ENCODE data around the gene KLHL18. TPM values are rescaled to one million over a fixed set of nuclear protein-coding genes. Genes with fewer than 3 reads are reported as not detected.
"Not testable (repeated sequence)": the region's sequence is repeated elsewhere in the genome, so short reads cannot be mapped to it uniquely, and the experiment has no call there.

Gene KLHL18
- 47.0 and 49.3 TPM in 2 replicates for total RNA-seq

- H3K27me3 Mint-ChIP-seq, result peaks cover 3% of the 10 kb centered on the region
- peak within 1 kb of the TSS; percentile 100 for H3K27ac Mint-ChIP-seq
- peak within 1 kb of the TSS; percentile 100 for H3K4me3 Mint-ChIP-seq
- intact Hi-C loops (cut with micrococcal nuclease), result loop anchor here (1.0 to 5.0 kb wide), 6 partner anchors 98 to 806 kb away; partner anchors contain the start of genes NBEAL2, SCAP, SETD2 and SMARCC1
- H3K36me3 Mint-ChIP-seq (ENCODE audit: low read depth), result peaks cover 13% of the 10 kb centered on the region
- peak; percentile 98 for DNase-seq
- H3K9me3 Mint-ChIP-seq, result no peaks in the 10 kb centered on the region
- H3K4me1 Mint-ChIP-seq, result peaks cover 29% of the 10 kb centered on the region
These were observed at the start of gene KLHL18, which contains the start of gene KIF9 for GRCh38 chr3:47282424-47283192. Gene KLHL18 (plus strand): TSS chr3:47282944. CDS start chr3:47282966, 22 bp downstream. Gene KIF9 (minus strand): TSS chr3:47282799. CDS start chr3:47277374, 5,425 bp downstream.

GRCh38 chr3:47238017-47238416 is 44.7 kb upstream of the KLHL18 start:
- Mint-ChIP-seq H3K27ac (no peak overlapping the region), H3K27me3 (no peaks in the 10 kb centered on the region), H3K36me3 (ENCODE audit: low read depth) (no peaks in the 10 kb centered on the region), H3K4me1 (no peaks in the 10 kb centered on the region), H3K9me3 (no peaks in the 10 kb centered on the region), H3K4me3 (no peak overlapping the region)
- no peak for DNase-seq
- intact Hi-C loops (cut with micrococcal nuclease), result no loop called here

- intact Hi-C loops (cut with micrococcal nuclease), result no loop called here
- Mint-ChIP-seq H3K36me3 (ENCODE audit: low read depth) (no peaks in the 10 kb centered on the region), H3K4me3 (no peak overlapping the region), H3K27me3 (no peaks in the 10 kb centered on the region), H3K9me3 (no peaks in the 10 kb centered on the region), H3K27ac (no peak overlapping the region), H3K4me1 (no peaks in the 10 kb centered on the region)
- DNase-seq, result no peak
These were observed 42.8 kb upstream of the KLHL18 start for GRCh38 chr3:47239929-47240328.

- no peak for DNase-seq
- intact Hi-C loops (cut with micrococcal nuclease), result no loop called here
- Mint-ChIP-seq H3K9me3 (no peaks in the 10 kb centered on the region), H3K27ac (no peak overlapping the region), H3K4me3 (no peak overlapping the region), H3K36me3 (ENCODE audit: low read depth) (no peaks in the 10 kb centered on the region), H3K27me3 (no peaks in the 10 kb centered on the region), H3K4me1 (no peaks in the 10 kb centered on the region)
These were observed 39.2 kb upstream of the KLHL18 start for GRCh38 chr3:47243419-47244147.

- Mint-ChIP-seq H3K4me1 (no peaks in the 10 kb centered on the region), H3K27ac (no peak overlapping the region), H3K4me3 (no peak overlapping the region), H3K36me3 (ENCODE audit: low read depth) (no peaks in the 10 kb centered on the region), H3K27me3 (peaks cover 1% of the 10 kb centered on the region), H3K9me3 (no peaks in the 10 kb centered on the region)
- intact Hi-C loops (cut with micrococcal nuclease), result no loop called here
- DNase-seq, result no peak
These were observed 38.1 kb upstream of the KLHL18 start for GRCh38 chr3:47244531-47245100.

- Mint-ChIP-seq H3K4me1 (no peaks in the 10 kb centered on the region), H3K27ac (no peak overlapping the region), H3K4me3 (no peak overlapping the region), H3K36me3 (ENCODE audit: low read depth) (no peaks in the 10 kb centered on the region), H3K27me3 (peaks cover 1% of the 10 kb centered on the region), H3K9me3 (no peaks in the 10 kb centered on the region)
- intact Hi-C loops (cut with micrococcal nuclease), result no loop called here
- no peak for DNase-seq
These were observed 37.5 kb upstream of the KLHL18 start for GRCh38 chr3:47245271-47245670.

GRCh38 chr3:47247131-47248064 is 35.3 kb upstream of the KLHL18 start:
- H3K27ac Mint-ChIP-seq, result no peak overlapping the region
- H3K27me3 Mint-ChIP-seq, result peaks cover 1% of the 10 kb centered on the region
- intact Hi-C loops (cut with micrococcal nuclease), result no loop called here
- no peak for DNase-seq
- H3K9me3 Mint-ChIP-seq, result no peaks in the 10 kb centered on the region
- H3K4me3 Mint-ChIP-seq, result no peak overlapping the region
- no peaks in the 10 kb centered on the region for H3K36me3 Mint-ChIP-seq (ENCODE audit: low read depth)
- no peaks in the 10 kb centered on the region for H3K4me1 Mint-ChIP-seq

GRCh38 chr3:47250309-47251060 is 32.3 kb upstream of the KLHL18 start:
- DNase-seq, result no peak
- Mint-ChIP-seq H3K9me3 (no peaks in the 10 kb centered on the region), H3K4me1 (no peaks in the 10 kb centered on the region), H3K27ac (no peak overlapping the region), H3K36me3 (ENCODE audit: low read depth) (no peaks in the 10 kb centered on the region), H3K27me3 (peaks cover 3% of the 10 kb centered on the region), H3K4me3 (no peak overlapping the region)
- intact Hi-C loops (cut with micrococcal nuclease), result no loop called here

- intact Hi-C loops (cut with micrococcal nuclease); DNase-seq; H3K27ac Mint-ChIP-seq; H3K4me3 Mint-ChIP-seq; H3K36me3 Mint-ChIP-seq (ENCODE audit: low read depth); H3K27me3 Mint-ChIP-seq; H3K9me3 Mint-ChIP-seq; H3K4me1 Mint-ChIP-seq: not testable (repeated sequence)
These were observed 31.7 kb upstream of the KLHL18 start for GRCh38 chr3:47251085-47251484.

GRCh38 chr3:47251689-47252088 is 31.1 kb upstream of the KLHL18 start:
- H3K27ac Mint-ChIP-seq, result no peak overlapping the region
- H3K4me1 Mint-ChIP-seq, result no peaks in the 10 kb centered on the region
- peaks cover 3% of the 10 kb centered on the region for H3K27me3 Mint-ChIP-seq
- no peaks in the 10 kb centered on the region for H3K9me3 Mint-ChIP-seq
- no peaks in the 10 kb centered on the region for H3K36me3 Mint-ChIP-seq (ENCODE audit: low read depth)
- no peak for DNase-seq
- intact Hi-C loops (cut with micrococcal nuclease), result no loop called here
- H3K4me3 Mint-ChIP-seq, result no peak overlapping the region

GRCh38 chr3:47256331-47256730 is 26.4 kb upstream of the KLHL18 start:
- H3K27ac Mint-ChIP-seq; H3K36me3 Mint-ChIP-seq (ENCODE audit: low read depth); H3K4me3 Mint-ChIP-seq; H3K9me3 Mint-ChIP-seq; H3K4me1 Mint-ChIP-seq; DNase-seq; intact Hi-C loops (cut with micrococcal nuclease); H3K27me3 Mint-ChIP-seq: not testable (repeated sequence)

GRCh38 chr3:47259114-47259513 is 23.6 kb upstream of the KLHL18 start:
- no peaks in the 10 kb centered on the region for H3K27me3 Mint-ChIP-seq
- no peaks in the 10 kb centered on the region for H3K4me1 Mint-ChIP-seq
- intact Hi-C loops (cut with micrococcal nuclease), result no loop called here
- no peak for DNase-seq
- no peaks in the 10 kb centered on the region for H3K9me3 Mint-ChIP-seq
- no peaks in the 10 kb centered on the region for H3K36me3 Mint-ChIP-seq (ENCODE audit: low read depth)
- H3K4me3 Mint-ChIP-seq, result no peak overlapping the region
- no peak overlapping the region for H3K27ac Mint-ChIP-seq

- Mint-ChIP-seq H3K27ac (no peak overlapping the region), H3K27me3 (no peaks in the 10 kb centered on the region), H3K4me3 (no peak overlapping the region), H3K9me3 (no peaks in the 10 kb centered on the region), H3K4me1 (no peaks in the 10 kb centered on the region), H3K36me3 (ENCODE audit: low read depth) (no peaks in the 10 kb centered on the region)
- no peak for DNase-seq
- intact Hi-C loops (cut with micrococcal nuclease), result no loop called here
These were observed 22.1 kb upstream of the KLHL18 start for GRCh38 chr3:47260605-47261004.

Data from activated CD4-positive, alpha-beta T cell treated with anti-CD3 and anti-CD28 coated beads, Interleukin-2, amount 10 ng/mL, durations not matched to agents 24 days and 14 days (primary cell).